ENCODE results near the gene RPL41.
"Not testable (repeated sequence)": the region's sequence is repeated elsewhere in the genome, so short reads cannot be mapped to it uniquely, and the experiment has no call there.

Gene RPL41

DNA sequence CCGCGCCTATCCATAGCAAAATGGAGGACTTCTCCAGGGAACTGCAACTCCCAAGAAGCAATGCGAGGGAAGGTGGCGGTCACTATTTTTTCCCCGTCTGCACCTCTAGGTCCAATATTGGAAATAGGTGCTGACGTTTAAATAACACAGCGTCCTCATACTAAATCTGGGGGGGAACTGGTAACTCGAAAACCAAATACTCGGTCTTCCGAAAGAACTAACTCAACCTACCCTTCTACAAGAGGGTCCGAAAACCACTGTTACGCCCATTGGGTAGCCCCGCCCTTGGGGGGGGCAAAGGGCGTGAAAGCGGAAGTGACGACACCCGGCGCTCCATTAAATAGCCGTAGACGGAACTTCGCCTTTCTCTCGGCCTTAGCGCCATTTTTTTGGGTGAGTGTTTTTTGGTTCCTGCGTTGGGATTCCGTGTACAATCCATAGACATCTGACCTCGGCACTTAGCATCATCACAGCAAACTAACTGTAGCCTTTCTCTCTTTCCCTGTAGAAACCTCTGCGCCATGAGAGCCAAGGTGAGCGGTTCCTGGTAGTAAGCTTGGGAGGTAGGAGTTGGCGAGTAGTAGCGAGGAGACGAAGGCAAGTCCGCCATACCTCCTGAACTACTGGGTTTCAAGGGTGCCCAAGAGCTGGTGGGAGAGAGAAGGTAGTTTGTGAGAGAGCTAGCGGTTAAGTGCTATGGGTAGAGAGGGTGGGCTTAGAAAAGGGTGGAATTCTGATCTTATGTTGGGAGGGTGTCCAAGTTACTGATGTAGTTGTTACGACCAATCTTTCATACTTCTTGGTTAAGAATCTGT lies at the start of gene RPL41:
TSS of gene RPL41 (plus strand) at position 367 of the 815 bp plus-strand sequence.
- no peaks in the 10 kb centered on the region for H3K27me3 Mint-ChIP-seq
- H3K36me3 Mint-ChIP-seq = peaks cover 54% of the 10 kb centered on the region
- H3K4me1 Mint-ChIP-seq = peaks cover 46% of the 10 kb centered on the region
- peak within 1 kb of the TSS; percentile 97 for H3K27ac Mint-ChIP-seq
- no peaks in the 10 kb centered on the region for H3K9me3 Mint-ChIP-seq
- CTCF ChIA-PET = interaction anchor here (0.7 to 5.2 kb wide), 8 partner anchors 12 to 377 kb away, joined by 3 to 87 read pairs (median 12); partner anchors contain the start of genes ESYT1, PA2G4 and SMARCC2
- peak; percentile 95 for DNase-seq
- peak within 1 kb of the TSS; percentile 94 for H3K4me3 Mint-ChIP-seq

DNA sequence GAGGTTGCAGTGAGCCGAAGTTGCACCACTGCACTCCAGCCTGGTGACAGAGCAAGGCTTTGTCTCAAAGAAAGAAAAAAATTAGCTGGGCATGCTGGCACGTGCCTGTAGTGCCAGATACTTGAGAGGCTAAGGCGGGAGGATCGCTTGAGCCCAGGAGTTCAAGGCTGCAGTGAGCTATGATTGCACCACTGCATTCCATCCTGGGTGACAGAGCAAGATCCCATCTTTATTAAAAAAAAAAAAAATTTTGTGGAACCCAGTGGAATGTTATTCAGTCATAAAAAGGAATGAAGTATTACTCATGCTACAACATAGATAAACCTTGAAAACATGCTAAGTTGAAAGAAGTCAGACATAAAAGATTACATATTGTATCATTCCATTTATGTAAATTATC lies 44.8 kb upstream of the RPL41 start:
- peaks cover 33% of the 10 kb centered on the region for H3K27me3 Mint-ChIP-seq
- H3K9me3 Mint-ChIP-seq = no peaks in the 10 kb centered on the region
- H3K36me3 Mint-ChIP-seq = no peaks in the 10 kb centered on the region
- peaks cover 2% of the 10 kb centered on the region for H3K4me1 Mint-ChIP-seq
- DNase-seq = no peak
- H3K27ac Mint-ChIP-seq = no peak overlapping the region
- H3K4me3 Mint-ChIP-seq = no peak overlapping the region
- CTCF ChIA-PET = no interaction called here

DNA sequence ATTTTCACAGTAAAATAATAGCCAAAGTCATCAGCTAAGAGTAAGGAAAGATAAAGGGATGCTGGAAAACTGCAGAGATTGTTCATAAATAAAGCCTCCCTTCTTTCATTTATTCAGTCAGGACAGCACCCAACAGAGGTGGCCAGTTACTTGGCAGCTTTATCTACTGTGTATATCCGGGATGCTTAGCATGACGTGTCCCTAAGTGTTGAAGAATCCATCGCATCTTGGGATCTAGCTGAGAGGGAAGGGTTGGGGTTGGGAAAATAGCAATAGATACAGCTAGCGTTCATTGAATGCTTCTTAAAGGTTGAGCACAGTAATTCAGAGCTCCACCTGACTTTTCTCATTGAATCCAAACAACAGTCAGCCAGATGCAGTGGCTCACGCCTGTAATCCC lies 42.0 kb upstream of the RPL41 start:
- Mint-ChIP-seq H3K27me3 (peaks cover 55% of the 10 kb centered on the region), H3K4me1 (peaks cover 6% of the 10 kb centered on the region), H3K27ac (no peak overlapping the region), H3K4me3 (no peak overlapping the region), H3K9me3 (no peaks in the 10 kb centered on the region), H3K36me3 (no peaks in the 10 kb centered on the region)
- CTCF ChIA-PET = no interaction called here
- no peak for DNase-seq

DNA sequence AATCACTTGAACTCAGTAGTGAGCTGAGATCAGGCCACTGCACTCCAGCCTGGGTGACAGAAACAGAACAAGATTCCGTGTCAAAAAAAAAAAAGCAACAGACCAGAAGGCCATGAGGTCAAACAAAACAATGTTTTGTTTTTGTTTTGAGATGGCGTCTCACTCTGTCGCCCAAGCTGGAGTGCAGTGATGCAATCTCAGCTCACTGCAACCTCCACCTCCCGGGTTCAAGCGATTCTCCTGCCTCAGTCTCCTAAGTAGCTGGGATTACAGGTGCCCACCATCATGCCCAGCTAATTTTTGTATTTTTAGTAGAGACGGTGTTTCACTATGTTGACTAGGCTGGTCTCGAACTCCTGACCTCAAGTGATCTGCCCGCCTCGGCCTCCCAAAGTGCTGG lies 38.5 kb upstream of the RPL41 start:
- H3K36me3 Mint-ChIP-seq, H3K27ac Mint-ChIP-seq, H3K4me3 Mint-ChIP-seq, DNase-seq, H3K9me3 Mint-ChIP-seq: not testable (repeated sequence)
- Mint-ChIP-seq H3K4me1 (peaks cover 24% of the 10 kb centered on the region), H3K27me3 (peaks cover 66% of the 10 kb centered on the region)
- CTCF ChIA-PET = interaction anchor here (0.6 kb wide), 1 partner anchor 27 kb away, joined by 3 read pairs; the partner anchor contains the start of gene PA2G4

DNA sequence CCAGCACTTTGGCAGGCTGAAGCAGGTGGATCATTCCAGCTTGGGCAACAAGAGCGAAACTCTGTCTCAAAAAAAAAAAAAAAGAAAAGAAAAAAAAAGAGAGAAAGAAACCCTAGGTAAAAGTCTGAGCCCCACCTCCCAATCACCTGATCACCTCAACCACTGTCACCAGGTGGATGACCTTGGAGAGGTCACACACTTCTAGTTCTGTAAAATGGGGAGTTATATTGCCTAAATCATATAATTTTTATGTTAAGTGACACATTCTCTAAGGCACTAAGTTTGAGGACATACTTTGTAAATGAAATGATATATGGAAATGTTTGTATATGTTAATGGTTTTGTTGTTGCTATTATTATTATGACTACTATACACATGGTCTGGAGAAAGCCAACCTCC lies 38.0 kb upstream of the RPL41 start:
- peak overlapping the region; percentile 59 for H3K4me3 Mint-ChIP-seq
- DNase-seq = no peak
- CTCF ChIA-PET = interaction anchor here (0.6 kb wide), 1 partner anchor 26 kb away, joined by 3 read pairs; the partner anchor contains the start of gene PA2G4
- H3K4me1 Mint-ChIP-seq = peaks cover 24% of the 10 kb centered on the region
- no peak overlapping the region for H3K27ac Mint-ChIP-seq
- H3K27me3 Mint-ChIP-seq = peaks cover 66% of the 10 kb centered on the region
- H3K36me3 Mint-ChIP-seq = no peaks in the 10 kb centered on the region
- H3K9me3 Mint-ChIP-seq = no peaks in the 10 kb centered on the region

DNA sequence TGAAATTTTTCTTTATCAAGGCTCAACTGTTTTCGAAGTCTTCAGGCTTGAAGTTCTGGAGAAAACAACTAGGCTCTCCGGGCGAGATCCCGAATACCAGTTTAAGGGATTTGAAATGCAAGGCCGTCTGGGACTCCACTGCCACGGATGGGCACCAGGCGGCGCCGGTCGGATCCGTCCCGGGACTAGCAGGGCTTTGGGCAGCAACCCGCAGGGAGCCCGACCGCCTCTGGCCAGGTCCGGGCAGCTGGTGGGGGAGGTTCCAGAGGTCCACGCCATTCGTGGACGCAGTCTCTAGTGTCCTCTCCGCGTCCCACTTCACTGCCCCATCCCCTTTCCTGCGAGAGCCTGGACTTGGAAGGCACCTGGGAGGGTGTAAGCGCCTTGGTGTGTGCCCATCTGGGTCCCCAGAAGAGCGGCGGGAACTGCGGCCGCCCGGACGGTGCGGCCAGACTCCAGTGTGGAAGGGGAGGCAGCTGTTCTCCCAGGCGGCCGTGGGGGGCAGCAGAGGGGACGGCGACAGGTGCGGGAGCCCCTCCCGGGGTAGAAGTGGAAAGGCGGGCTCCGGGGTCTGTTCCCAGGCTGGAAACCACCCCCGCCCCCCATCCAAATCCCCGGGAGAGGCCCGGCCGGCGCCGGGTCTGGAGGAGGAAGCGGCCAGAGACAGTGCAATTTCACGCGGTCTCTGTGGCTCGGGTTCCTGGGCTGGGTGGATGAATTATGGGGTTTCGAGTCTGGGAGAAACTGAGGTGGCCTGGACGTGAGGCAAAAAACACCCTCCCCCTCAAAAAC lies 37.3 kb upstream of the RPL41 start:
- H3K9me3 Mint-ChIP-seq = no peaks in the 10 kb centered on the region
- CTCF ChIA-PET = interaction anchor here (0.7 to 1.2 kb wide), 5 partner anchors 9 to 68 kb away, joined by 3 read pairs; no protein-coding TSS in a partner anchor
- H3K27ac Mint-ChIP-seq = no peak overlapping the region
- H3K27me3 Mint-ChIP-seq = peaks cover 71% of the 10 kb centered on the region
- peak overlapping the region; percentile 76 for H3K4me3 Mint-ChIP-seq
- peak; percentile 65 for DNase-seq
- no peaks in the 10 kb centered on the region for H3K36me3 Mint-ChIP-seq
- H3K4me1 Mint-ChIP-seq = peaks cover 24% of the 10 kb centered on the region

DNA sequence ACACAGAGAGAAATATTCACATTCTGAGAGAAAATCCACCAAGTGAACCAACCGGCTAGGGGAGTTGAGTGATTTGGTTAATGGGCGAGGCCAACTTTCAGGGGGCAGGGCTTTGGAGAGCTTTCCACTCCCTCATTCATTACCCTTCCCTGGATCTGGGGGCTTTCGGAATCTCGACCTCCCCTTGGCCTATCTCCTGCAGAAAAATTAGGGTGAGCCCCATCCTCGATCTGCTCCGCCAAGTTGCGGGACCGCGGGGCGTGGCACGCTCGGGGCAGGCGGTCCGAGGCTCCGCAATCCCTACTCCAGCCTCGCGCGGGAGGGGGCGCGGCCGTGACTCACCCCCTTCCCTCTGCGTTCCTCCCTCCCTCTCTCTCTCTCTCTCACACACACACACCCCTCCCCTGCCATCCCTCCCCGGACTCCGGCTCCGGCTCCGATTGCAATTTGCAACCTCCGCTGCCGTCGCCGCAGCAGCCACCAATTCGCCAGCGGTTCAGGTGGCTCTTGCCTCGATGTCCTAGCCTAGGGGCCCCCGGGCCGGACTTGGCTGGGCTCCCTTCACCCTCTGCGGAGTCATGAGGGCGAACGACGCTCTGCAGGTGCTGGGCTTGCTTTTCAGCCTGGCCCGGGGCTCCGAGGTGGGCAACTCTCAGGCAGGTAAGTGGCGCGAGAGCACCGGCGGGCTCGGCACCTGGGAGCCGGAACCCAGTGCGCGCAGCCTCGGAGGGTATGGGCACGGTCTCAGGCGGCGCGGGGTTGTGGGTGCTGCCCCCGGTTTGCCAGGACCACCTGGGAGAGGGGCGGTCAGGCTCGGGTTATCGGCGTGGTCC lies 36.5 kb upstream of the RPL41 start, which contains the start of gene ERBB3:
TSS of gene ERBB3 (plus strand) at position 443 of the 833 bp plus-strand sequence. CDS start at position 579, 136 bp downstream.
- Mint-ChIP-seq H3K27ac (no peak within 1 kb of the TSS), H3K36me3 (no peaks in the 10 kb centered on the region), H3K4me3 (peak within 1 kb of the TSS; percentile 76), H3K4me1 (peaks cover 24% of the 10 kb centered on the region), H3K27me3 (peaks cover 77% of the 10 kb centered on the region), H3K9me3 (no peaks in the 10 kb centered on the region)
- peak; percentile 80 for DNase-seq
- CTCF ChIA-PET = interaction anchor here (0.7 to 6.6 kb wide), 6 partner anchors 8 to 69 kb away, joined by 3 to 64 read pairs (median 3); partner anchors contain the start of gene PA2G4

DNA sequence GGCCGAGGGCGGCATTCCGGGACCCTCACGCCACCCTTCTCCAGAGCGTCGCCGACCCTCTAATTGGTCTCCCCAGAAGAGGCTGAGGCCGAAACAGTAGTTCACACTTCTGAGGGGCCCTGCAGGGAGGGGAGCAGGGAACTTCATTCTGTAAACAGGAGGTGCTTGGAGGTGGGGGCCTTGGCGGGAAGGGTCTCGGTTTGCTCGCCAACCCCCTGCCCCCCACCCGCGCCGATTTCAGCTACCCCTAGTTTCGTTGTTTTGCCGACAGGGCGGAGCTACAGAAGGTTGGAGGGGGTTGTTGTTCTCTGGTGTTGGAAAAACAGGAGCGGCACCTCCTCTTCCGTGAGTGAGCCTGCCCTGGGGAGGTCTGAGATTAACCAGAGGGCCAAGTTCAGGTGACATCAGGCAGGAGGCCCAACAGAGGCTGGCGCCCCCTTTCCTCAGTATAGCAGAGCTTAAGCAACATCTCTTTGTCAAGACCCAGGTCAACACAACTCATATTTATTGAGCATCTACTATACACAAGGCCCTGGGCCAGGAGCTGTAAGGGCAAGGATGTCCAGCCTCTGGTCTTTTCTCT lies 35.8 kb upstream of the RPL41 start:
- Mint-ChIP-seq H3K27me3 (peaks cover 81% of the 10 kb centered on the region), H3K4me1 (peaks cover 26% of the 10 kb centered on the region), H3K27ac (no peak overlapping the region), H3K36me3 (no peaks in the 10 kb centered on the region), H3K4me3 (peak overlapping the region; percentile 76), H3K9me3 (no peaks in the 10 kb centered on the region)
- CTCF ChIA-PET = interaction anchor here (0.6 to 6.6 kb wide), 3 partner anchors 21 to 48 kb away, joined by 3 to 64 read pairs (median 3); partner anchors contain the start of gene PA2G4
- DNase-seq = no peak

DNA sequence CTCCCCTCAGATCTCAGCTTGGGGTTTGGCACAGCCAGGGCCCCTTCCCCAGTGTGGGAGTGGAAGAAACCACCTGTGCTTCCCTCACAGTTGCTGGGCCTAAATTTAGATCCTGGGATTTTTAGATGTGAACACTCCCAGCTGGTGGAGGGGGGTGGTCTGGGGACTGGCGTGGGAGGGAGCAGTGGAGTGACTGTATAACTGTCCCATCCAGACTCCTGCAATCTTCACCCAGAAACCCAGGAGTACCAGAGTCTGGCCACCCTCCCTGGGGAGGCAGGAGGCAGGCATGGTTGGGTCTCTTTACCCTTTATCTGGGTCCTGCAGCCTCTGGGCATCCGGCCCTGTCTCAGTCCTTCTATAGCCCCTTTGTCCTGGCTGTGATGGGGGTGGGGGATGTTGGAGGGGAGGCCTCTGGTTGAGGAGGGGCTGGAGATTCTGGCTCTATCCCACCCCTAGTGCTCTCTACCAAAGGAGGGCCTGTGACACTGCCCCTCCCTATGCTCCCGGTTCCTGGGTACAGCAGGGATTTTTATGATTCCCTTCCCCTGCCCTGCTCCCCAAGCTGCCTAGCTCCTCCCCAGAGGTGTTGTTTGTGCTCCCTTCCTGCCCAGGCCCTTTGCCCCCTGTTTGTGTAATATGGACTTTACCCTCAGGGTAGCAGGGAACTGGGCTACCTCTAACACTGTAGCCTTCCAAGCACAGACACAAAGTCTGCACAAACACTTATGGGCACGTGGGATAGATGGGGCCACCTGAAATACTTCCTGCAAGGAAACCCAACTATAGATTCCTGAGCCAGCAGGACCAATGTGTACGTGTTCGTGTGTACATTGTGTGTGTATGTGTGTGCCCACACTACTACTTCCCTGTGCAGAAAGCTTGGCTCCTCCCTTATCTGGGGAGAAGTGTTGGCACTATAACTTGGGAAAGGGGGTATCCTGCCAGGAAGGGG lies 34.8 kb upstream of the RPL41 start:
- no peak for DNase-seq
- peaks cover 88% of the 10 kb centered on the region for H3K27me3 Mint-ChIP-seq
- no peaks in the 10 kb centered on the region for H3K36me3 Mint-ChIP-seq
- peaks cover 26% of the 10 kb centered on the region for H3K4me1 Mint-ChIP-seq
- CTCF ChIA-PET = interaction anchor here (0.6 to 6.6 kb wide), 4 partner anchors 20 to 343 kb away, joined by 3 to 64 read pairs (median 3); partner anchors contain the start of gene PA2G4
- no peak overlapping the region for H3K27ac Mint-ChIP-seq
- no peaks in the 10 kb centered on the region for H3K9me3 Mint-ChIP-seq
- peak overlapping the region; percentile 76 for H3K4me3 Mint-ChIP-seq

DNA sequence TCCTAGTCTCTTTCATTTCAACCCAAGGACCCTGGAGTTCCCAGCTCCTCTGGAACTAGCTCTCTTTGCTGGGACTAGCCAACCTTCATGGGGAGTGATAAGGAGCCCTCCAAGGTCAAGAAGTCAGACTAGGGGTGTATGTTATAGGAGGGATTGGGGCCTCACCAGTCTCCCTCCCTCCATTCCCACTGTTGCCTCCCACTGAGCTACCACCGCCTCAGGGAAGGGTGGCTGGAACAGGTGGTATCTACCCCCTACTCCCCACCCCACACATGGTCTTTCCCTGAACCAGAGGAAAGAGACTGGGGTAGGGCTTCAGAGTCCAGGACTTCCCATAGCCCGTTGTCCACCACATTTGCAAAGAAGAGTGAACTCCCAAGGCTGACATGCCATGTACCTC lies 34.1 kb upstream of the RPL41 start:
- peaks cover 91% of the 10 kb centered on the region for H3K27me3 Mint-ChIP-seq
- no peaks in the 10 kb centered on the region for H3K36me3 Mint-ChIP-seq
- no peaks in the 10 kb centered on the region for H3K9me3 Mint-ChIP-seq
- peaks cover 26% of the 10 kb centered on the region for H3K4me1 Mint-ChIP-seq
- H3K27ac Mint-ChIP-seq = no peak overlapping the region
- no peak overlapping the region for H3K4me3 Mint-ChIP-seq
- no peak for DNase-seq
- CTCF ChIA-PET = interaction anchor here (0.6 to 6.6 kb wide), 2 partner anchors 19 to 190 kb away, joined by 4 to 64 read pairs; partner anchors contain the start of gene PA2G4

DNA sequence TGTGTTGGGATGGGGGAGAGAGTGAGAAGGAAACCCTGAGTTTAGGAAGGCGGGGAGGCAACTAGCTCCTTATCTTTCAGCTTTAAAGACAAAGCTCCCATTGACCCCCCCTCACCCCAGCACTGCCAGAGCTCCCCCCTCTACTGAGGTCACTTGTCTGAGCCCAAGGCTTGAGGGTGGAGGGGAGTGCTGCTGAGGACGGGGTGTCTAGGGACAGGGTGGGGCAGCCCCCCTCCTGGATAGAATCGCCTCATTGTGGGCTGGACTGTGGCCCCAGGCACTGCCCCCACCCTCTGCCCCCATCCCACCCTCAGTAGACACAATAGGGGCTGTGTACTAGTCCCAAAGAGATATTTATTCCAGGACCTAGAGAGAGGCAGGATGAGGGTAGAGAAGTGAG lies 33.5 kb upstream of the RPL41 start:
- Mint-ChIP-seq H3K27ac (no peak overlapping the region), H3K36me3 (no peaks in the 10 kb centered on the region), H3K4me3 (no peak overlapping the region), H3K9me3 (no peaks in the 10 kb centered on the region), H3K4me1 (peaks cover 26% of the 10 kb centered on the region), H3K27me3 (peaks cover 91% of the 10 kb centered on the region)
- DNase-seq = no peak
- CTCF ChIA-PET = interaction anchor here (0.6 to 6.6 kb wide), 3 partner anchors 19 to 190 kb away, joined by 3 to 64 read pairs (median 4); partner anchors contain the start of gene PA2G4

DNA sequence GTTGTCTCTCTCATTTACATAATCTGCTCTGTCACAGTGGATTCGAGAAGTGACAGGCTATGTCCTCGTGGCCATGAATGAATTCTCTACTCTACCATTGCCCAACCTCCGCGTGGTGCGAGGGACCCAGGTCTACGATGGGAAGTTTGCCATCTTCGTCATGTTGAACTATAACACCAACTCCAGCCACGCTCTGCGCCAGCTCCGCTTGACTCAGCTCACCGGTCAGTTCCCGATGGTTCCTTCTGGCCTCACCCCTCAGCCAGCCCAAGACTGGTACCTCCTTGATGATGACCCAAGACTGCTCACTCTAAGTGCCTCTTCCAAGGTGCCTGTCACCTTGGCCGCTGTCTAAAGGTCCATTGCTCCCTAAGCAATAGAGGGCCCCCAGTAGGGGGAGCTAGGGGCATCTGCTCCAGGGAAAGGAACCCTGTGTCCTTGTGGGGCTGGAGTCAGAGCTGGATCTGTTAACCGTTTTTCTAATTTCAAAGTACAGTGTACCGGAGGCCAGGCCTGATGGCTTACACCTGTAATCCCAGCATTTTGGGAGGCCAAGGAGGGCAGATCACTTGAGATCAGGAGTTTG lies 31.4 kb upstream of the RPL41 start:
- Mint-ChIP-seq H3K9me3 (no peaks in the 10 kb centered on the region), H3K4me1 (peaks cover 16% of the 10 kb centered on the region), H3K4me3 (no peak overlapping the region), H3K27me3 (peaks cover 85% of the 10 kb centered on the region), H3K36me3 (no peaks in the 10 kb centered on the region), H3K27ac (no peak overlapping the region)
- DNase-seq = peak; percentile 66
- CTCF ChIA-PET = interaction anchor here (0.6 to 6.6 kb wide), 12 partner anchors 10 to 199 kb away, joined by 3 to 64 read pairs (median 3); partner anchors contain the start of genes PA2G4, RAB5B, RPL41 and ZC3H10
